Activated CD8-positive, alpha-beta memory T cell treated with anti-CD3 and anti-CD28 coated beads, Interleukin-2, amount 10 ng/mL, durations not matched to agents 7 days and 5 days (primary cell): ENCODE results near the gene MIX23. TPM values are rescaled to one million over a fixed set of nuclear protein-coding genes. Genes with fewer than 3 reads are reported as not detected.

ENCODE experiments used
- ATAC-seq: fragments of 150-1000 bp; cut with Tn5 transposase; one replicate; pipeline ENCODE4 v1.10.0; 2021; ENCODE audit warnings: moderate library complexity
- CTCF ChIA-PET: fragments of 350-600 bp; sonication (Branson Sonifier 250); formaldehyde crosslinking; loops from one replicate; lab custom pipeline; 2021; ENCODE audit warnings: antibody characterized with exemption; lab: Charles Lee
- DNase-seq: peaks from one replicate; pipeline ENCODE4 v3.0.0-alpha.2; 2020
- H3K27ac Mint-ChIP-seq: one replicate; pipeline ENCODE4 v1.8.0; 2021; ENCODE audit warnings: mild to moderate bottlenecking, mixed read lengths
- H3K27me3 Mint-ChIP-seq: one replicate; pipeline ENCODE4 v1.8.0; 2021; ENCODE audit warnings: mixed read lengths
- H3K36me3 Mint-ChIP-seq: one replicate; pipeline ENCODE4 v1.8.0; 2021; ENCODE audit warnings: mild to moderate bottlenecking, mixed read lengths
- H3K4me1 Mint-ChIP-seq: one replicate; pipeline ENCODE4 v1.8.0; 2021; ENCODE audit warnings: mixed read lengths
- H3K4me3 Mint-ChIP-seq: one replicate; pipeline ENCODE4 v1.8.0; 2021; ENCODE audit warnings: mild to moderate bottlenecking, moderate library complexity, mixed read lengths
- H3K9me3 Mint-ChIP-seq: one replicate; pipeline ENCODE4 v1.8.0; 2022; ENCODE audit warnings: low read depth, mixed read lengths
- total RNA-seq, 2 experiments: library from RNA; stranded (reverse); gene quantifications; one replicate each; pipeline ENCODE4 v1.2.3, GENCODE V29; 2021

MIX23 gene
- total RNA-seq, 2 experiments from 2014 or later = 39.3 to 48.9 TPM

DNA sequence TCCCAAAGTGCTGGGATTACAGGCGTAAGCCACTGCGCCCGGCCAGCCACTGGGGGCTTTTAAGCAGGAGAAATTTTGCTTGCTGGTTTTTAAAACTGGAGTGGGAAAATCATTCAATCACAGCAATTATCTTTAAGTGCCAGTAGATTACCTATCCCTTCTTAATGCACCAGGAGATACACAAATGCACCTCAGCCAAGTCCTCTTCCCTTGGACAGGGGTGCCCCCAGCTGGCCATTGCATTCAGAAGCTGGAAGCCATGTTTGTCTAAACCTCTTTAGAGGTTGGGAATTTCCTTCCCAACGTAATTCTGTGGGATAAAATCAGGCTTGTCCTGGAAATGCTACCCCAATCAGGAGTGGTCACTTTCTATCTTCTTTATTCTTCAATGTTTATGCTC, 26.6 kb downstream of the MIX23 start:
- DNase-seq (no peak), ATAC-seq (no peak)
- H3K27me3 Mint-ChIP-seq = no peaks in the 10 kb centered on the region
- no peaks in the 10 kb centered on the region for H3K9me3 Mint-ChIP-seq
- H3K4me3 Mint-ChIP-seq = no peak overlapping the region
- peaks cover 12% of the 10 kb centered on the region for H3K36me3 Mint-ChIP-seq
- CTCF ChIA-PET = interaction anchor here (1.0 to 1.3 kb wide), 2 partner anchors 29 to 49 kb away, joined by 3 to 4 read pairs; no protein-coding TSS in a partner anchor
- no peak overlapping the region for H3K27ac Mint-ChIP-seq
- peaks cover 7% of the 10 kb centered on the region for H3K4me1 Mint-ChIP-seq

DNA sequence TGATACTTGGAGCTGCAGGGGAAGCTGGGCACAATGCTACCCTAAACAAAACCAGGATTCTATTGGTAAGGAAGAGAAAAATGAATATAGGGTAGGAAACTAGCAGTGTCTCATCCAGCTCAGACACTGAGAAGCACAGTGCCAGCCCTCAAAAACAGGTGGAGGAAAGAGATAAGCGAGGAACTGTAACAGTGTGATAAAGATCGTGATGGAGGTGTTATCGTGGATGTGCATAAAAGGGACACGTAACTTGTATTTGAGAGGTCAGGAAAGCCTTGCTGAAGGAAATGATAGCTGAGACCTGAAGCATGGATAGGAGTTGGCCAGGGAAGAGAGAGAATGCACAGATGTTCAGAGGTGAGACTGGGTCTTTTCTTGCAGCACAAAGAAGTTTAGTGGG, 27.4 kb downstream of the MIX23 start:
- no peak for ATAC-seq
- Mint-ChIP-seq H3K27me3 (no peaks in the 10 kb centered on the region), H3K36me3 (peaks cover 9% of the 10 kb centered on the region), H3K9me3 (no peaks in the 10 kb centered on the region), H3K27ac (no peak overlapping the region), H3K4me3 (no peak overlapping the region), H3K4me1 (peaks cover 7% of the 10 kb centered on the region)
- DNase-seq = no peak
- CTCF ChIA-PET = no interaction called here

DNA sequence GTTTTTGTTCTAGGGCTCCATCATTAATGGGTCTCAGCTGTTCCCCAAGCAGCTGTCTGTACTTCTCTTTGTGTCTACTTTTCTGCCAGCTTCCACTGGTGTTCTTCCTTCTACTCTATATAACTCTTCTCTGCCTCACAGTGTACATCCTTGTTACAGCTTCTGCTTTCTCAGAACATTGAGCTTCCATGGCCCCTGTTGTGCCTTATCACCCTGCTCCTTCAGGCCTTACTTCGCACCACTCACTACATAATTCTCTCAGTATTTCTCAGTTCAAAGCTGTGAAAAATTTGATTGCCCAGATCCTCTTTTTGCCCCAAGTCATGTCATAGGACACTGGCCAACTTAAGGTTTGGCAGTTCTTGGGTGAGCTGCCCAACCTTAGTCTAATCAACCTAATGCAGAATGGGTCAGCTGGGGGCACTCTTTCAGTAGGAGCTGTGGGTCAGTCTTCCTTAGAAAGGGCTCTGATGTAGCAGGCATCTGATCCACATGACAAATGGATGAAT, 29.1 kb downstream of the MIX23 start:
- Mint-ChIP-seq H3K27ac (no peak overlapping the region), H3K4me1 (peaks cover 7% of the 10 kb centered on the region), H3K9me3 (no peaks in the 10 kb centered on the region), H3K4me3 (no peak overlapping the region), H3K27me3 (no peaks in the 10 kb centered on the region), H3K36me3 (peaks cover 6% of the 10 kb centered on the region)
- no peak for DNase-seq
- ATAC-seq = no peak
- CTCF ChIA-PET = no interaction called here

DNA sequence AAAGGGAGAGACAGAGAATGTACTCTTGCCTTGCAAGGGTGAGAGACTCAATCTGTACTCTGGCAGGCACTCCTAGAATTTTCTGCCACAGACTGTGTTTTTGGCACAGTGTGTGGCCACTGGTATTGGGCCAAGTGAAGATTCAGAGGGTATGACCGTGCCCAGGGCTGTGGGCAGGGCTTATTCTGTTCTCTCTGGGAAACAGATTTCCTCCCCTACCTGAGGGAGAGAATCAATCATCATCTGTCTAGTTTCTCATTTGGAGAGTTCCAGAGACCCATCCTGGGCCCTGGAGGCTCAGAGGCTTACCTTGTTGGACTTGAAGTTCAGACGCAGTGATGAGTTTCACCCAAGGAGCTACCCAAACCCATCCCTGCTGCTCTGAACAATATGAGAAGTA, 29.8 kb downstream of the MIX23 start:
- CTCF ChIA-PET = no interaction called here
- no peak overlapping the region for H3K27ac Mint-ChIP-seq
- H3K9me3 Mint-ChIP-seq = no peaks in the 10 kb centered on the region
- DNase-seq (no peak), ATAC-seq (no peak)
- H3K4me1 Mint-ChIP-seq = no peaks in the 10 kb centered on the region
- no peaks in the 10 kb centered on the region for H3K36me3 Mint-ChIP-seq
- no peak overlapping the region for H3K4me3 Mint-ChIP-seq
- H3K27me3 Mint-ChIP-seq = no peaks in the 10 kb centered on the region

DNA sequence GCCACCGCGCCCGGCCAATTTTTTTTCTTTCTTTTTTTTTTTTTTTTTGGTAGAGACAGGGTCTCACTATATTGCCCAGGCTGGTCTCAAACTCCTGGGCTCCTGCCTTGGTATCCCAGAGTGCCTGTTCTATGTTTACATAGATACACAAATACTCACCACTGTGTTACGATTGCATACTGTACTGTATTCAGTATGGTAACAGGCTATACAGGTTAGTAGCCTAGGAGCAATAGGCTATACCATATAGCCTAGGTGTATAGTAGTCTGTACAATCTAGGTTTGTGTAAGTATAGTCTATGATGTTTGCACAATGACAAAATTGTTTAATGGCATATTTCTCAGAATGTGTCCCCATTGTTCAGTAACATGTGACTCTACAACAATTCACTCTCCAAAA, 31.4 kb downstream of the MIX23 start:
- CTCF ChIA-PET = no interaction called here
- Mint-ChIP-seq H3K27me3 (no peaks in the 10 kb centered on the region), H3K4me1 (no peaks in the 10 kb centered on the region), H3K4me3 (no peak overlapping the region), H3K9me3 (peaks cover 5% of the 10 kb centered on the region), H3K36me3 (no peaks in the 10 kb centered on the region), H3K27ac (no peak overlapping the region)
- ATAC-seq (no peak), DNase-seq (no peak)

DNA sequence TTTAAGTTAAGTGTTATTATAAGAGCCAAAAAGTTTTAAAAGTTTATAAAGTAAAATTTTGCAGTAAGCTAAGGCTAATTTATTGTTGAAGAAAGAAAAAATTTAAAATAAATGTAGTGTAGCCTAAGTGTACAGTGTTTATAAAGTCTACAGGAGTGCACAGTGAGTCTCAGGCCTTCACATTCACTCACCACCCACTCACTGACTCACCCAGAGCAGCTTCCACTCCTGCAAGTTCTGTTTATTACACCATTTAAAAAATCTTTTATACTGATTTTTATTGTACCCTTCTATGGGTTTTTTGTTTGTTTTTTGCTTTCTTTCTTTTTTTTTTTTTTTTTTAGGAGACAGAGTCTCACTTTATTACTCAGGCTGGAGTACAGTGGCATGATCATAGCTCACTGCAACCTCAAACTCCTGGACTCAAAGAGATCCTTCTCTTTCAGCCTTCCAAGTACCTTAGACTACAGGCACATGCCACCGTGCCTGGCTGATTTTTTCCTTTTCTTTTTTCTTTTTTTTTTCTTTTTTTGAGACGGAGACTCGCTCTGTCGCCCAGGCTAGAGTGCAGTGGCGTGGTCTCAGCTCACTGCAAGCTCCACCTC, 32.1 kb downstream of the MIX23 start:
- Mint-ChIP-seq H3K27ac (no peak overlapping the region), H3K36me3 (no peaks in the 10 kb centered on the region), H3K9me3 (peaks cover 5% of the 10 kb centered on the region), H3K27me3 (no peaks in the 10 kb centered on the region), H3K4me1 (no peaks in the 10 kb centered on the region), H3K4me3 (no peak overlapping the region)
- CTCF ChIA-PET = no interaction called here
- no peak for DNase-seq
- ATAC-seq = no peak

DNA sequence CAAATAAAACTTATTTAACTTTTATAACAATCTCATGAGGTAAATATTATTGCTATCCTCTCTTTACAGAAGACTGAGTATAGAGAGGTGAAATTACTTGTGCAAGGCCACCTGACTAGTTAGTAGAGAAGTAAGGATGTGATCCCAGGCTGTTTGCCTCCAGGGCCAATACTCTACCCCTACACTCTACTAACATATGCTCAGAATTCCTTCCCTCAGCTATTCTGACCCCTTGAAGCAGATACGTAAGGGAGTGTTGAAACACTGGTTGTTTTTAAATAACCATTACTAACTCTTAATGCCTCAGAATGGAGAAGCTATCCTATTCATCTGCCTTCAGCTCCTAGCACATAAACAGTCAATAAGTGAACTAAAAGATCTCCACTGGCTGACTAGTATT, 33.9 kb downstream of the MIX23 start:
- Mint-ChIP-seq H3K27me3 (peaks cover 7% of the 10 kb centered on the region), H3K27ac (no peak overlapping the region), H3K4me3 (no peak overlapping the region), H3K36me3 (no peaks in the 10 kb centered on the region), H3K4me1 (no peaks in the 10 kb centered on the region), H3K9me3 (peaks cover 5% of the 10 kb centered on the region)
- CTCF ChIA-PET = interaction anchor here (0.7 to 1.7 kb wide), 2 partner anchors 36 to 466 kb away, joined by 3 to 4 read pairs; no protein-coding TSS in a partner anchor
- no peak for DNase-seq
- no peak for ATAC-seq

DNA sequence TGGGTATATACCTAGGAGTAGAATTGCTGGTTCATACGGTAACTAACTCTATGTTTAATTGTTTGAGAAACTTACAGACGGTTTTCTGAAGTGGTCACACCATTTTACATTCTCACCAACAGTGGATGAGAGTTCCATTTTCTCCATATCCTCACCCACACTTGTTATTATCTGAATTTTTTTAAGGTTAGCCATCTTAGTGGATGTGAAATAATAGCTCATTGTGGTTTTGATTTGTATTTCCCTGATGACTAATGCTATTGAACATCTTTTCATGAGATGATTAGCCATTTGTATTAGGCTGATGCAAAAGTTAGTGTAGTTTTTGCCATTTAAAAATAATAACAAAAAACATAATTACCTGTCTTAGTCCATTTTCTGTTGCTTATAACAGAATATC, 39.4 kb downstream of the MIX23 start:
- no peak overlapping the region for H3K27ac Mint-ChIP-seq
- peaks cover 5% of the 10 kb centered on the region for H3K9me3 Mint-ChIP-seq
- peaks cover 27% of the 10 kb centered on the region for H3K27me3 Mint-ChIP-seq
- ATAC-seq = no peak
- no peaks in the 10 kb centered on the region for H3K4me1 Mint-ChIP-seq
- DNase-seq = no peak
- peaks cover 2% of the 10 kb centered on the region for H3K36me3 Mint-ChIP-seq
- CTCF ChIA-PET = no interaction called here
- no peak overlapping the region for H3K4me3 Mint-ChIP-seq

DNA sequence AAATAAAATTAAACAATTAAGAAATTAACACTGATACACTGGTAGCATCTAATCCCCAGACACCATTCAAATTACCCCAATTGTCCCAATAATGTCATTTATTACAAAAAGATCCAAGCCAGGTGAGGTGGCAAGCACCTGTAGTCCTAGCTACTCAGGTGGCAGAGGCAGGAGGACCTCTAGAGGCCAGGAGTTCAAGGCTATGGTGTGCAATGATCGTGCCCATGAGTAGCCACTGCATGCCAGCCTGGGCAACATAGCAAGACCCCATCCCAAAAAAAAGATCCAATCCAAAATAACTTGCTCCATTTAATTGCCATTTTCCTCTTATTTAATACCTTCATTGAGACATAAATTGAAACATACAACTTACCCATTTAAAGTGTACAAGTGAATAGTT, 40.2 kb downstream of the MIX23 start:
- peaks cover 2% of the 10 kb centered on the region for H3K36me3 Mint-ChIP-seq
- H3K9me3 Mint-ChIP-seq = peaks cover 3% of the 10 kb centered on the region
- H3K4me3 Mint-ChIP-seq = no peak overlapping the region
- CTCF ChIA-PET = no interaction called here
- peaks cover 29% of the 10 kb centered on the region for H3K27me3 Mint-ChIP-seq
- H3K4me1 Mint-ChIP-seq = no peaks in the 10 kb centered on the region
- ATAC-seq (no peak), DNase-seq (no peak)
- no peak overlapping the region for H3K27ac Mint-ChIP-seq

DNA sequence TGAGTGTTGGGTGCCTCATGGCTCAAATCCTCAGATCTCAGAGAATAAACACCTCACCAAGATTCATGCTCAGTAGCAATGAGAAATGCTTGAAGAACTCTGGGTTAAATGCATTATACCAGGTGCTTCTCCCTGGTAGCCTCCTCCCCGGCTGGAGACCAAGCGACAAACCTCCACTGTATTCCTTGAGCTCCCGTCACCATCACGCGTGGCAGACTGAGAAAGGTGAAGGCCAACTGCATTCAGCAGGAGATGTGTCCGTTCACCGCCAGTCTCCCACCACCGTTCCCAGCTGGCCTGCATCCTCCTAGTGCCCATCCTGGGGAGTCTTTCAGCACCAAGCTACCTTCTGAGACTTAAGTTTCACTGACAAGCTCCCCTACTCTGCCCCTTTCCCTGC, 50.5 kb downstream of the MIX23 start:
- CTCF ChIA-PET = no interaction called here
- no peak overlapping the region for H3K4me3 Mint-ChIP-seq

DNA sequence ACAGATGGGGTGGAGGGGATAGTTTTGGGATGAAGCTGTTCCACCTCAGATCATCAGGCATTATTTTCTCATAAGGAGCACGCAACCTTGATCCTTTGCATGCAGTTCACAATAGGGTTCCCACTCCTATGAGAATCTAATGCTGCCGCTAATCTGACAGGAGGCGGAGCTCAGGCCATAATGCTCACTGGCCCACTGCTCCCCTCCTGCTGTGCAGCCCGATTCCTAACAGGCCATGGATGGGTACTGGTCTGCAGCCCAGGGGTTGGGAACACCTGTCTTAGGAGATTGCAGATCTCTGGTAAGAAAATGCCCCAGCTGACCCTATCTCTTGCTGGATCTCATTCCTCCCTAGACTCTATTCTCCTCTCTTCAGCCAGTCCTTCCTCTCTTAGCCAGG, 51.1 kb downstream of the MIX23 start:
- no peak overlapping the region for H3K27ac Mint-ChIP-seq
- CTCF ChIA-PET = no interaction called here
- ATAC-seq (no peak), DNase-seq (no peak)
- H3K4me3 Mint-ChIP-seq = no peak overlapping the region
- peaks cover 45% of the 10 kb centered on the region for H3K27me3 Mint-ChIP-seq
- H3K4me1 Mint-ChIP-seq = no peaks in the 10 kb centered on the region
- H3K9me3 Mint-ChIP-seq = no peaks in the 10 kb centered on the region
- no peaks in the 10 kb centered on the region for H3K36me3 Mint-ChIP-seq

More for the DNA sequence above, 50.5 kb downstream of the MIX23 start:
- Mint-ChIP-seq H3K27ac (no peak overlapping the region), H3K27me3 (peaks cover 47% of the 10 kb centered on the region), H3K9me3 (no peaks in the 10 kb centered on the region), H3K36me3 (no peaks in the 10 kb centered on the region), H3K4me1 (no peaks in the 10 kb centered on the region)
- ATAC-seq (no peak), DNase-seq (no peak)

DNA sequence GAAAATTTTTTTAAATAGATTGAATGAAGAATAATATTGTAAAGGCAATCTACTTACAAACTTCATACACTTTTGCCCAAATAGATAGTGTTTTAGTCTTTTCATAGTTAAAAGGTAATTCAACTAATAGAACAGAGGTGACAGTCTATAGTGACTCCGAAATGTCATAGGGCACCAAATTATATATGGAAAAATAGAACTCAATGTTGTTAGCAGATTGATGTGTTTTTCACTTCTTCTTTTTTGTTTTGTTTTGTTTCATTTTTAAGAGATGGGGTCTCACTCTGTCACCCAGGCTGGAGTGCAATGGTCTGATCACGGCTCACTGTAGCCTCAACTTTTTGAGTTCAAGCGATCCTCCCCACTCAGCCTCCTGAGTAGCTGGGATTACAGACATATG, 57.3 kb downstream of the MIX23 start:
- no peaks in the 10 kb centered on the region for H3K9me3 Mint-ChIP-seq
- peaks cover 22% of the 10 kb centered on the region for H3K27me3 Mint-ChIP-seq
- no peaks in the 10 kb centered on the region for H3K36me3 Mint-ChIP-seq
- peaks cover 21% of the 10 kb centered on the region for H3K4me1 Mint-ChIP-seq
- no peak for DNase-seq
- CTCF ChIA-PET = interaction anchor here (1.3 kb wide), 1 partner anchor 24 kb away, joined by 3 read pairs; no protein-coding TSS in a partner anchor
- no peak for ATAC-seq
- H3K4me3 Mint-ChIP-seq = no peak overlapping the region
- no peak overlapping the region for H3K27ac Mint-ChIP-seq

DNA sequence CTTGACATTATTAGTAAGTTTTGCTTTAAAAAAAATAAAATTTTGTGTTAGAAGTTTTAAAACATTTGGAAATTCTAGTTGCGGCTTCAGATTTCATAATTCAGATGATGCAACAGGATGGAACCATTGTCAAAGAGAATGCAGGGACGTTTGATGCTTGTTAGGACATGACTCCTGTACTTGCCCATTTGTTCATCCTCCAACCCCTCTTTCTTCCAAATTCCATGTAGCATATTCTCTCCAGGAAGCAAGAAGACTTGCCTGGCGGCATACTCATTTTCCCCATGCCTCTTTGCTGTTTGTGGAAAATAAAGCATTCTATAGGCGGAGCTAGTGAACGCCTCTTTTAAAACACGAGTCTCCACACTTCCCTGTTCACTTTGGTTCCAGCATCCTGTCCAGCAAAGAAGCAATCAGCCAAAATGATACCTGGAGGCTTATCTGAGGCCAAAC, 58.1 kb downstream of the MIX23 start, which contains the start of gene CSTA:
CSTA (plus strand) TSS at position 378 of the 453 bp plus-strand sequence; CDS start at position 423, 45 bp downstream.
- peaks cover 2% of the 10 kb centered on the region for H3K36me3 Mint-ChIP-seq
- H3K4me1 Mint-ChIP-seq = peaks cover 21% of the 10 kb centered on the region
- H3K27me3 Mint-ChIP-seq = peaks cover 16% of the 10 kb centered on the region
- H3K4me3 Mint-ChIP-seq = no peak within 1 kb of the TSS
- H3K27ac Mint-ChIP-seq = no peak within 1 kb of the TSS
- CTCF ChIA-PET = no interaction called here
- ATAC-seq (no peak), DNase-seq (no peak)
- no peaks in the 10 kb centered on the region for H3K9me3 Mint-ChIP-seq
